GM12878 (cell line): ENCODE results near the gene ARHGAP26. TPM values are rescaled to one million over a fixed set of nuclear protein-coding genes. Genes with fewer than 3 reads are reported as not detected.

Experiments used
- ATAC-seq: fragments of 200-7000 bp; cut with Tn5 transposase; 3 replicates; pipeline ENCODE4 v1.9.1; 2020; ENCODE audit warnings: mild to moderate bottlenecking, moderate library complexity
- BruUV-seq: library from RNA; stranded (reverse); fragments of 400-500 nt; replicated peaks from 2 replicates; lab custom pipeline; 2021; lab: Mats Ljungman, UMichigan
- CTCF ChIA-PET: fragments of 300-600 bp; sonication (Branson Sonifier 250); formaldehyde crosslinking; extraction: SDS; loops from one replicate; lab custom pipeline; 2021; ENCODE audit warnings: inconsistent platforms; lab: Yijun Ruan, JAX
- POLR2A ChIA-PET: fragments of 350-600 bp; formaldehyde crosslinking; extraction: SDS; loops from one replicate; lab custom pipeline; 2021; ENCODE audit warnings: inconsistent platforms; lab: Charles Lee
- RAD21 ChIA-PET: fragments of 300-600 bp; sonication (Branson Sonifier 250); formaldehyde crosslinking; loops from one replicate; lab custom pipeline; 2023; ENCODE audit warnings: antibody characterized with exemption; ENCODE audit not compliant: unreplicated experiment; lab: Charles Lee
- SMC1A ChIA-PET: fragments of 300-600 bp; sonication (Branson Sonifier 250); formaldehyde crosslinking; loops from one replicate; lab custom pipeline; 2023; ENCODE audit not compliant: unreplicated experiment, uncharacterized antibody; lab: Charles Lee
- DNase-seq: peaks from one replicate; pipeline ENCODE4 v3.0.0-alpha.2; 2011; ENCODE audit warnings: low read depth, low spot score
- FAIRE-seq: peaks from 3 replicates; lab custom pipeline; 2011; peaks lifted over from hg19 to GRCh38; lab: Jason Lieb, UNC
- H2AFZ ChIP-seq: 2 replicates; pipeline ENCODE4 v1.6.0; 2011; ENCODE audit warnings: low read depth, low read length, control low read depth; ENCODE audit not compliant: control insufficient read depth
- H3K27ac ChIP-seq: 2 replicates; pipeline ENCODE4 v1.5.1; 2011; ENCODE audit warnings: control low read depth; ENCODE audit not compliant: control insufficient read depth, insufficient read depth
- H3K27me3 ChIP-seq, 2 experiments: replicated peaks in 1 of 2; 2 replicates each; pipeline versions ENCODE4 v1.6.0 to v1.6.1; 2011; ENCODE audit warnings: low read length in 1 of 2; ENCODE audit not compliant: control insufficient read depth in 2 of 2, insufficient read depth in 2 of 2
- H3K36me3 ChIP-seq, 2 experiments: 2 replicates each; pipeline ENCODE4 v1.5.1; 2011; ENCODE audit warnings: low read length in 1 of 2; ENCODE audit not compliant: control insufficient read depth in 2 of 2, insufficient read depth in 2 of 2
- H3K4me1 ChIP-seq: 2 replicates; pipeline ENCODE4 v1.6.1; 2011; ENCODE audit warnings: mild to moderate bottlenecking, low read length, moderate library complexity, mixed read lengths; ENCODE audit not compliant: control insufficient read depth, insufficient read depth
- H3K4me2 ChIP-seq: 2 replicates; pipeline ENCODE4 v1.6.0; 2011; ENCODE audit warnings: control low read depth; ENCODE audit not compliant: control insufficient read depth, insufficient read depth
- H3K4me3 ChIP-seq: fragments of 200-600 bp; sonication (generic); 2 replicates; pipeline ENCODE4 v1.5.1; 2016
- H3K79me2 ChIP-seq: 2 replicates; pipeline ENCODE4 v1.6.0; 2011; ENCODE audit warnings: low read length; ENCODE audit not compliant: control insufficient read depth, insufficient read depth
- H3K9ac ChIP-seq: 2 replicates; pipeline ENCODE4 v1.8.0; 2011; ENCODE audit warnings: low read length, control low read depth, mixed read lengths; ENCODE audit not compliant: control insufficient read depth, insufficient read depth
- H3K9me3 ChIP-seq: replicated peaks from 3 replicates; pipeline ENCODE4 v1.5.1; 2011; ENCODE audit warnings: mild to moderate bottlenecking, low read length; ENCODE audit not compliant: control insufficient read depth, insufficient read depth
- H4K20me1 ChIP-seq: 2 replicates; pipeline ENCODE4 v1.6.0; 2011; ENCODE audit not compliant: control insufficient read depth, insufficient read depth
- BCL11A ChIP-seq: IDR thresholded peaks from 2 replicates; pipeline ENCODE4 v1.6.1; 2011; ENCODE audit warnings: low read depth, low read length
- CEBPZ ChIP-seq: fragments of 150-350 bp; IDR thresholded peaks from 2 replicates; pipeline ENCODE4 v1.6.1; 2016; ENCODE audit warnings: low read depth, low read length
- GATAD2B ChIP-seq: fragments of 450-650 bp; conservative IDR thresholded peaks from 2 replicates; pipeline ENCODE4 v1.6.1; 2017; ENCODE audit warnings: low read depth, mild to moderate bottlenecking, moderate library complexity
- KDM1A ChIP-seq: fragments of 200-600 bp; sonication (generic); IDR thresholded peaks from 2 replicates; pipeline ENCODE4 v1.6.1; 2016; ENCODE audit warnings: borderline replicate concordance
- LARP7 ChIP-seq: fragments of 450-650 bp; IDR thresholded peaks from 2 replicates; pipeline ENCODE4 v1.6.1; 2017; ENCODE audit warnings: mild to moderate bottlenecking
- RFX5 ChIP-seq: IDR thresholded peaks from 2 replicates; pipeline ENCODE4 v1.6.1; 2011; ENCODE audit warnings: low read depth, low read length, improper control_type of control experiment
- SRF ChIP-seq, 2 experiments: IDR thresholded peaks; 2 replicates each; pipeline ENCODE4 v1.6.1; 2011; ENCODE audit warnings: low read depth in 2 of 2, low read length in 2 of 2, mild to moderate bottlenecking in 1 of 2, moderate library complexity in 1 of 2
- TCF7 ChIP-seq: IDR thresholded peaks from 2 replicates; pipeline ENCODE4 v1.6.1; 2014; ENCODE audit warnings: antibody characterized with exemption, borderline replicate concordance
- ZBTB11 ChIP-seq: fragments of 450-650 bp; formaldehyde crosslinking; IDR thresholded peaks from 2 replicates; pipeline ENCODE4 v1.5.0; 2022; ENCODE audit warnings: mild to moderate bottlenecking, missing genetic modification characterization
- ZNF207 ChIP-seq: fragments of 450-650 bp; IDR thresholded peaks from 2 replicates; pipeline ENCODE4 v1.6.1; 2014; ENCODE audit warnings: antibody characterized with exemption, mild to moderate bottlenecking, borderline replicate concordance
- WGBS: methylation state at CpG from one replicate; pipeline ENCODE4 v1.1.6; 2016; ENCODE audit warnings: low lambda C conversion rate; ENCODE audit not compliant: insufficient replicate concordance, insufficient coverage; ENCODE audit errors: missing lambda C conversion rate; 5-methylcytosine and 5-hydroxymethylcytosine counted together
- in situ Hi-C: fragments of 300-500 bp; cut with MboI; formaldehyde crosslinking; loops from 9 replicates; pipeline ENCODE4 v1.14.3; 2018; ENCODE audit warnings: mixed read lengths
- intact Hi-C: fragments of 100-400 bp; cut with micrococcal nuclease; formaldehyde crosslinking; loops from one replicate; pipeline ENCODE4 v1.14.2; 2022; ENCODE audit not compliant: unreplicated experiment
- polyA plus RNA-seq, 11 experiments: library from polyadenylated mRNA; depleted of rRNA in 4 of 11; unstranded in 6 of 11; stranded (reverse) in 5 of 11; fragments of >200 nt; fragmentation: Nextera tagmentation in 4 of 11; fragmentation: Illumina TruSeq in 1 of 11; extraction: Ambion mirVana in 4 of 11; extraction: Trizol in 1 of 11; gene quantifications; 1 replicate in 1 of 11; 2 replicates in 10 of 11; pipeline versions ENCODE4 v1.2.1 to v1.2.3, GENCODE V29; 2011 to 2016; ENCODE audit warnings: inconsistent platforms in 2 of 11, missing spikeins in 2 of 11, low read depth in 1 of 11
- total RNA-seq, 4 experiments: library from RNA; depleted of rRNA in 3 of 4; stranded (reverse); fragments of >200 nt in 3 of 4; fragmentation: Illumina TruSeq in 1 of 4; extraction: Trizol in 1 of 4; gene quantifications; 2 replicates each; pipeline versions ENCODE4 v1.2.1 to v1.2.3, GENCODE V29; 2013 to 2021
- TF ChIP-seq, protein P1 (sequence below): IDR thresholded peaks from 2 replicates; pipeline ENCODE4 v1.6.1; 2011; ENCODE audit warnings: low read depth, mild to moderate bottlenecking, low read length, moderate library complexity, borderline replicate concordance; ENCODE audit errors: extremely low read depth
- TF ChIP-seq, protein P2 (sequence below): fragments of 450-650 bp; IDR thresholded peaks from 2 replicates; pipeline ENCODE4 v1.6.1; 2017; ENCODE audit warnings: borderline replicate concordance

The ARHGAP26 gene
- total and polyA plus RNA-seq, 10 of the 15 experiments (the other 5 are each of a cell fraction or from before 2014, with no cell fraction given), result 9.4 to 41.5 (median 19.3) TPM

DNA sequence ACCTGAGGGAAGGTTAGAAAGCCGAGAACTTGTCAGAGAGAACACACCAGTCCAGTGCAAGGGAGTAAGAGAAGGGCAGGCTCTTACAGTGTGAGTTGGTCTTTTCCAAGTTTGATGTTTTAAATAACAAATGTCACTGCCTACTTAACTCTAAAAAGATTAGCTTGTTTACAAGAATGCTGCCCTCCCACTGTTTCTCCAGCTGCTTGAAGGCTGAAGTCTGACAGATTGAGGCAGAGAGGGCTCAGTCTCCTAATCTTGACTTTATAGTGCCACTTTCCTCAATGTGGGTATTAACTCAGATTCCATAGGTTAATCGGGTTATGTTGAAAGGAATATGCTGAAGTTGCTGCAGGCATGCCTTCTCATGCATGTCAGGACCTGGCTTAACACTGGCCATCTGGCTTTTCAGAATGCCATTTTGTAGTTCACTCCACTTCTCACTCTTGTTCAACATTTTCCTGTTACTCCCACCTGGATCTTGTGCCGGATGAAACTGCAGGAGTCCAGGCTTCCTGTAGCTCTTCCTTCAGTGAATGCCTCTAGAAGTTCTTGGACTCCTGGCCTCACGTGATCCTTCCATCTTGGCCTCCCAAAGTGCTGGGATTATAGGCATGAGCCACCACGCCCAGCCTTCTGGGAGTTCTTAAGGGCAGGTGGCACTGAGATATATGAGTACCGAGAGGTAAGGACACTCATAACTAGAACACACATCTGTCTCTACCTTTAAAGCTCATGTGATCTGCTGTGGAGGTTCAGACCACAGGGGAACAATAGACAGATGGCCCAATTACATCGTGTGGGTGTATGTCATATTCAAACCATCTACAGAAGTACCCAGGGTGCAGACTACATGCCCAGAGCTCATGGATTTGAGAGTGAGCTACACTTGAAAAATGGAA is 249.7 kb downstream of the ARHGAP26 start:
- intact Hi-C loops, result loop anchor here (1.0 to 2.0 kb wide), 4 partner anchors 11 to 210 kb away; no protein-coding TSS in a partner anchor
- in situ Hi-C loops, result loop anchor here (5.0 to 10.0 kb wide), 2 partner anchors 187 to 385 kb away; partner anchors contain the start of gene NR3C1
- Histone ChIP-seq H3K9me3 (peaks cover 3% of the 10 kb centered on the region; the same call in 2 of the 3 replicates), H3K4me1 (peaks cover 61% of the 10 kb centered on the region), H3K36me3 (no peaks in the 10 kb centered on the region), H2AFZ (peak overlapping the region; percentile 46), H3K27me3 (no peaks in the 10 kb centered on the region), H3K79me2 (peaks cover 5% of the 10 kb centered on the region), H3K4me2 (peak overlapping the region; percentile 70), H4K20me1 (no peaks in the 10 kb centered on the region), H3K27ac (peak overlapping the region; percentile 96), H3K9ac (peak overlapping the region; percentile 69), H3K4me3 (peak overlapping the region; percentile 14; the same call in 1 of the 2 replicates)
- DNase-seq (peak; percentile 96), ATAC-seq (peak; percentile 74), FAIRE-seq (peak; percentile 38)
- TSS peak; percentile 87 for BruUV-seq
- CTCF ChIA-PET, result interaction anchor here (0.8 to 4.9 kb wide), 16 partner anchors 10 to 948 kb away, joined by 3 to 31 read pairs (median 4); no protein-coding TSS in a partner anchor
- POLR2A ChIA-PET, result interaction anchor here (0.6 to 2.9 kb wide), 26 partner anchors 9 to 390 kb away, joined by 3 to 12 read pairs (median 4); no protein-coding TSS in a partner anchor
- WGBS, result 6% methylated on average over 7 of the region's 7 CpGs
- SMC1A ChIA-PET, result interaction anchor here (0.8 to 7.2 kb wide), 36 partner anchors 8 to 959 kb away, joined by 3 to 138 read pairs (median 6); no protein-coding TSS in a partner anchor
- RAD21 ChIA-PET, result interaction anchor here (0.6 to 17.7 kb wide), 38 partner anchors 8 to 1172 kb away, joined by 3 to 337 read pairs (median 5); partner anchors contain the start of gene NR3C1
- TF ChIP-seq GATAD2B (peak; percentile 90), LARP7 (0 out of 2 replicates have a peak, but pooled peaks have one; percentile 7), TCF7 (peak; percentile 58; the same call in 1 of the 2 replicates), BCL11A (peak; percentile 99), SRF (IDR thresholded peaks at IDR 0.05; ENCODE audit: low read depth in 2 of 2, low read length in 2 of 2) (peak in 1 of 2 experiments; percentile 78; a peak in 2 of 4 replicates), ZNF207 (peak; percentile 34; the same call in 1 of the 2 replicates), RFX5 (no peak), ZBTB11 (CRISPR knock-in tag) (no peak), CEBPZ (no peak), KDM1A (no peak)
- TF ChIP-seq, protein P1, sequence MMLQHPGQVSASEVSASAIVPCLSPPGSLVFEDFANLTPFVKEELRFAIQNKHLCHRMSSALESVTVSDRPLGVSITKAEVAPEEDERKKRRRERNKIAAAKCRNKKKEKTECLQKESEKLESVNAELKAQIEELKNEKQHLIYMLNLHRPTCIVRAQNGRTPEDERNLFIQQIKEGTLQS, result no peak
- TF ChIP-seq, protein P2, sequence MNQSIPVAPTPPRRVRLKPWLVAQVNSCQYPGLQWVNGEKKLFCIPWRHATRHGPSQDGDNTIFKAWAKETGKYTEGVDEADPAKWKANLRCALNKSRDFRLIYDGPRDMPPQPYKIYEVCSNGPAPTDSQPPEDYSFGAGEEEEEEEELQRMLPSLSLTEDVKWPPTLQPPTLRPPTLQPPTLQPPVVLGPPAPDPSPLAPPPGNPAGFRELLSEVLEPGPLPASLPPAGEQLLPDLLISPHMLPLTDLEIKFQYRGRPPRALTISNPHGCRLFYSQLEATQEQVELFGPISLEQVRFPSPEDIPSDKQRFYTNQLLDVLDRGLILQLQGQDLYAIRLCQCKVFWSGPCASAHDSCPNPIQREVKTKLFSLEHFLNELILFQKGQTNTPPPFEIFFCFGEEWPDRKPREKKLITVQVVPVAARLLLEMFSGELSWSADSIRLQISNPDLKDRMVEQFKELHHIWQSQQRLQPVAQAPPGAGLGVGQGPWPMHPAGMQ, result no peak
